ENCODE measurements around the gene MINK1.
A peak's percentile ranks its signal among the peaks of the same experiment; 100 is the strongest.
"Not testable (repeated sequence)": the region's sequence is repeated elsewhere in the genome, so short reads cannot be mapped to it uniquely, and the experiment has no call there.

The MINK1 gene

DNA sequence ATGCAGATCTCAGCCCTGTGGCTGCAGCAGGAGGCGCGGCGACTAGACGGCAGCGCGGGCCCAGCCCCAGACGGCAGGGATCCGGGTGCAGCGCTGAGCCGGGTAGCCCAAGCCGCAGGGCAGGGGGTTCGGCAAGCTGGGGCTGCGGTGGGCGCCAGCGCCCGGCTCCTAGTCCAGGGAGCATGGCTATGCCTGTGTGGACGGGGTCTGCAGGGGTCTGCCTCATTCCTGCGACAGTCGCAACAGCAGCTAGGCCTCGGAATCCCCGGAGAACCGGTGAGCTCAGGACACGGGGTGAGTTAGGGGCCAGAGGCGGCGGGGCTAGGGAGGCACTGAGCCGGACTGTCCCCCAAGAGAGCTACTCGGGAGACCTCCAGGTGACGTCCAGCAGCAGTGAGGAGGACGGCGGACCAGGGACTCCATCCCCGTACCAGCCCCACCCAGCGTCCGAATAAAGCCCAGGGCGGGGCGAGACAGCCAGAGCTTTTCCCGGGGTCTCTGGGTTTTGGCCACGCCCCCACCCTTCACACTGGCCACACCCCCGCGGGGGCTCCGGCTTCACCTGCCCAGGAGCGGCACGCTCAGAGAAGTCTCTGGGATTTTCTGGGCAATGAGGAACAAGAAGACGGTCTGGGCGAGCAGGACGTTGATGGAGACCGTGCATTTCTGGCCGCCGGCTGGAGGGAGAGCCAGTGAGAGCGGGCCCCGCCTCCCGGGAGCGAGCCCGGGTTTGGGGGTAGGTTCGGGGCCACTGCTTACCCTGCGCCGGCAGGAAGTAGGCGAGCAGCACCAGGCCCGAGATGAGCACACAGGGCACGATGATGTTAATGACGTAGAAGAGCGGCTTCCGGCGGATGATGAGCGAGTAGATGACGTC, 67.3 kb downstream of the MINK1 start:
- H3K27ac ChIP-seq (ENCODE audit: low read depth, low read length, severe bottlenecking) = no peak overlapping the region

DNA sequence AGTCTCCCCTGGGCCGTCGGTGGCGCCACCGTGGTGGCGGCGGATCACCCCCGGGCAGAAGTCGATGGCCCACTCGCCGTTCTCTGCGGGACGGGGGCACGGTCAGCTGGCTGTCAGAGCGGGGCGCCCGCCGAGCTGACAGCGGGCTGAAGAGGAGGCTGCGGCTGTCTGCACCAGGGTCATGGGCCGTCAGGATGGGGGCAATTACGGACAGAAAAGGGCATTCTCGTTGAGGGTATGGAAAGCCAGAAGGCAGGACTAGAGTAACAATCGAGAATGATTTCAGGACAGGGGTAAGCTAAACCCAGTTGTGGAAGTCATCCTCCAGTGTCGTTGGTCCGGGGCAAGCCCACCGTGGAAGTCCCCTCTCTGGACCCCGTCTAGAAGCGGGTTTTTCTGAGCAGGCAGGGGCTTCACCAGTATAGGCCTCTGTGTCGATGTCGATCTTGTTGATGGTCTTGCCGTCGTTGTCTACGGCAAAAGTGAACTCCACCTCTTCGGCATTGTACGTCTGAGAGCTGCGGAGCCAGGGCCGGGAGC, 68.0 kb downstream of the MINK1 start:
- Histone ChIP-seq H3K4me3 (ENCODE audit: extremely low read depth, insufficient read depth, low read length, poor library complexity, severe bottlenecking) (no peak overlapping the region), H3K9me3 (ENCODE audit: control insufficient read depth, low read length) (peaks cover 4% of the 10 kb centered on the region), H3K27ac (ENCODE audit: low read depth, low read length, severe bottlenecking) (no peak overlapping the region), H3K4me1 (ENCODE audit: control insufficient read depth, insufficient read depth, low read length, poor library complexity, severe bottlenecking) (no peaks in the 10 kb centered on the region), H3K36me3 (ENCODE audit: control insufficient read depth, insufficient read depth, low read length) (peaks cover 41% of the 10 kb centered on the region)
- WGBS, 2 experiments (ENCODE audit: insufficient coverage in 2 of 2) = 97 to 98% methylated on average over 35 to 37 of the region's 37 CpGs

More for the DNA sequence above, 67.3 kb downstream of the MINK1 start:
- WGBS, 2 experiments (ENCODE audit: insufficient coverage in 2 of 2) = 92 to 95% methylated on average over 61 to 65 of the region's 65 CpGs
- peaks cover 48% of the 10 kb centered on the region for H3K36me3 ChIP-seq (ENCODE audit: control insufficient read depth, insufficient read depth, low read length)
- peaks cover 4% of the 10 kb centered on the region for H3K9me3 ChIP-seq (ENCODE audit: control insufficient read depth, low read length)
- H3K4me3 ChIP-seq (ENCODE audit: extremely low read depth, insufficient read depth, low read length, poor library complexity, severe bottlenecking) = no peak overlapping the region
- no peaks in the 10 kb centered on the region for H3K4me1 ChIP-seq (ENCODE audit: control insufficient read depth, insufficient read depth, low read length, poor library complexity, severe bottlenecking)

DNA sequence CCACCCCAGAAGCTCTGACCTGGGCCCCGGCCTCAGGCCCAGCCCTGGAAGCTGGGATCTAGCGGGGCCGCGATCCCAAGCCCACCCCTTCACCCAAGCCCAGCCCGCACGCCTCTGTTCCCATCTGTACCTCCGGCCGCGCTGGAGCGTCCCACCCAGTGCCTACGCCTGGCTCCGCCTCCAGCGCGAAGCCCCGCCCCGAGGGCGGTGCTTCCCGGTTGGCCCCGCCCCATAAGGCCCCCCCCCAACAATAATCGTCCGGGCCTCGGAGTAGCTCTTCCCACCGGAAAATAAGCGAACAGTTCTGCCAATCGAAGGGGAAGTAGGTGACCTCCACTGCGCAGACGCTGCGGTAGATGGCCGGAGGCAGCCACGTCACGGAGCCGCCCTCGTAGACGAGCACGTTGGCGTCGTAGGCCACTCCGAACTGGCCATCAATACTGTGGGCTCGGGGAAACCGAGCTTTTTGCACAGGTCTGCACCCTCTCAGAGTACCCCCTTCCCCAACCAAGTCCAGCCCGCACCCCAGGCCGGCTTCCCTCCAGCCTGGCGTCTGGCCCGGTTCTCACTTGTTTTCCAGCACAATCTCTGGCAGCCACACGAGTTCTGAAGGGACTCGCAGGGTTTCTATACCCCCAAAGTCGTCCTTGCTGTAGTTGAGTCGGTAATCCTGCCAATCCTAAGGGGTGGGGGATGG, 68.7 kb downstream of the MINK1 start:
- no peak overlapping the region for H3K27ac ChIP-seq (ENCODE audit: low read depth, low read length, severe bottlenecking)
- H3K36me3 ChIP-seq (ENCODE audit: control insufficient read depth, insufficient read depth, low read length) = peaks cover 35% of the 10 kb centered on the region
- 92 to 97% methylated on average over 27 to 34 of the region's 48 CpGs for WGBS, 2 experiments (ENCODE audit: insufficient coverage in 2 of 2)
- H3K4me1 ChIP-seq (ENCODE audit: control insufficient read depth, insufficient read depth, low read length, poor library complexity, severe bottlenecking) = no peaks in the 10 kb centered on the region
- H3K4me3 ChIP-seq (ENCODE audit: extremely low read depth, insufficient read depth, low read length, poor library complexity, severe bottlenecking) = no peak overlapping the region
- peaks cover 4% of the 10 kb centered on the region for H3K9me3 ChIP-seq (ENCODE audit: control insufficient read depth, low read length)

DNA sequence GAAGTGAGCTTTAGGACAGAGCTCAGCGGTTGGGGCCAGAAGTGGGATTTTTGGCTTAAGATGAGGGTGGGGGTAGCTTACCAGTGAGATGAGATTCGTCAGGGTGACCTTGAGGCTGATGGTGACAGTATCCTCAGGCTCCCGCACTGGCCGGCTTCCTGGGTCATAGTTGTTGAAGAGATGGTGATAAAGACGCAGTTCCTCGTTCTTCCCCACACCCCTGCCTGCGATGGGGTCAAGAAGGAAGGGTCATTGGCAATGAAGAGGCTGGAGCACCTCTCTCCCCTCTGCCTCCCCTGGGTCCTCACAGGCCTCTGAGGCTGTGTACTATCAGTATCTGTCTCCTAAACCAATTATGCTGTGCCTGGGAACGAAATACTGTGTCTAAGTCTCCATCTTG, 69.4 kb downstream of the MINK1 start:
- WGBS, 2 experiments (ENCODE audit: insufficient coverage in 2 of 2) = 84 to 91% methylated on average over 4 to 5 of the region's 8 CpGs
- Histone ChIP-seq H3K36me3 (ENCODE audit: control insufficient read depth, insufficient read depth, low read length) (peaks cover 27% of the 10 kb centered on the region), H3K4me1 (ENCODE audit: control insufficient read depth, insufficient read depth, low read length, poor library complexity, severe bottlenecking) (no peaks in the 10 kb centered on the region), H3K27ac (ENCODE audit: low read depth, low read length, severe bottlenecking) (no peak overlapping the region), H3K9me3 (ENCODE audit: control insufficient read depth, low read length) (peaks cover 4% of the 10 kb centered on the region), H3K4me3 (ENCODE audit: extremely low read depth, insufficient read depth, low read length, poor library complexity, severe bottlenecking) (no peak overlapping the region)

DNA sequence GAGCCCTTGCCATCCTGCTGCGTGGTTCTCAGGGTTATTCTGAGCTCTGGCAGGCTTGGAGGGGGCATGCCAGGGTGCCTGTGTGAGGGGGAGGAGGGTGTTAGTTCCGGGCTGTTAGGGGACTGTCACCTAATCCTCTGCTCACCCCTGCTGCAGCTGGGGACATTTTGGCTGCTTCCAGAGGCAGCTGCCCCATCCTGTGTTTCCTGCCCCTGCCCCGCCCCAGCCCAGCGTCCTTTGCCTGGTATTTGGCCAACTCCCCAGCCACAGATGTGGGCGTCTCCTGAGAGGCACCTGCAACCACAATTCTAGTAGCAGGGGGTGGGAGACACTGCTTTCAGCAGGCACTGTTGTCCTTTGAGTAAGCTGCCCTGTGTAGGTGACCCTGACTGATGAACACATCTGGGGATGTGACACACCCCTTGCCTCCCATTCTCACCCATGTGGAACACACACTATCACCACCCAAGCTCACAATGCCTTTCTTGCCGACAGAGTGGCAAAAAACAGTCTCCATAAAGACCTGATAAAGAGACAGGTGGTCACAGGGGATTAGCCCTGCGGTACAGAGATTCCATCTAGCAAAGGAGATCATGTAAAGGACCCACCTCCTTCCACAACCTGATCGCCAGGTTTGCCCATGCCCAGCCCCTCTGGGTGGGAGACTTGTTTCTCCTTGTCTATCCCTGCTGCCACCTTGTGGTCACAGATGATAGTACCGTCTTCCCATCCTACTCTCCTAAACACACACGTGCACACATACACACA, 70.1 kb downstream of the MINK1 start, which contains the start of gene CHRNE:
CHRNE (minus strand) TSS at position 48 of the 768 bp plus-strand sequence; CDS start at position 13, 35 bp downstream.
- peaks cover 23% of the 10 kb centered on the region for H3K36me3 ChIP-seq (ENCODE audit: control insufficient read depth, insufficient read depth, low read length)
- H3K4me3 ChIP-seq (ENCODE audit: extremely low read depth, insufficient read depth, low read length, poor library complexity, severe bottlenecking) = no peak within 1 kb of the TSS
- WGBS, 2 experiments (ENCODE audit: insufficient coverage in 2 of 2) = 32 to 51% methylated on average over 6 to 9 of the region's 10 CpGs
- H3K9me3 ChIP-seq (ENCODE audit: control insufficient read depth, low read length) = peaks cover 4% of the 10 kb centered on the region
- H3K27ac ChIP-seq (ENCODE audit: low read depth, low read length, severe bottlenecking) = no peak within 1 kb of the TSS
- H3K4me1 ChIP-seq (ENCODE audit: control insufficient read depth, insufficient read depth, low read length, poor library complexity, severe bottlenecking) = peaks cover 3% of the 10 kb centered on the region

DNA sequence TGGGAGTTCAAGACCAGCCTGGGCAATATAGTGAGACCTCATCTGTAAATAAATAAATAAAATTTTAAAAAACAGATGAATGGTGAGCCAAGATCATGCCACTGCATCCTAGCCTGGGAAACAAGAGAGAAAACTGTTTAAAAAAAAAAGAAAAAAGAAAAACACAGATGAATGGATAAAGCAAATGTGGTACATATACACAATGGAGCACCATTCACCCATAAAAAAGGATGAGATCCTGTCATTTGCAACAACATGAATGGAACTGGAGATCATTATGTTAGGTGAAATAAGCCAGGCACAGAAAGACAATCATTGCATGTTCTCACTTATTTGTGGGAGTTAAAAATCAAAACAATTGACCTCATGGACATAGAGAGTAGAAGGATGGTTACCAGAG, 73.5 kb downstream of the MINK1 start:
- not testable (repeated sequence) for H3K9me3 ChIP-seq (ENCODE audit: control insufficient read depth, low read length); H3K36me3 ChIP-seq (ENCODE audit: control insufficient read depth, insufficient read depth, low read length); H3K4me1 ChIP-seq (ENCODE audit: control insufficient read depth, insufficient read depth, low read length, poor library complexity, severe bottlenecking); H3K4me3 ChIP-seq (ENCODE audit: extremely low read depth, insufficient read depth, low read length, poor library complexity, severe bottlenecking); H3K27ac ChIP-seq (ENCODE audit: low read depth, low read length, severe bottlenecking)

DNA sequence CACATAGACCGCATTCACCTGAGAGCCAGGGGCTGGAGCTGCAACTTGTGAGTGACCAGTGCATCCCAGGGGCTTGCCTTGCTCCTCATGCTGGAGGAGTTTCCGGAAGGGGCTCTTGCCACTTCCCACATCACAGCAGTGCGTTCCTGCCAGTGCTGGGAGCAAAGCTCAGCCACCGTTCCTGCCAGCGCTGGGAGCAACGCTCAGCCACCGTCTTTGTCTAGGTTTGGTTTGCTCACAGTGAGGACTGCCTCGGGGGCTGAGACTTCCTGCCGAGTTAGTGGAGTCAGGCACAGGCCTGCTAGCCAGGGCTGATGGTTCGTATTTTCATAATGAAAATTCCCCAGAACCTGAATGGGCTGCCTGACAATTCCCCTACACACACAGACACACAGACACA, 75.2 kb downstream of the MINK1 start:
- Histone ChIP-seq H3K36me3 (ENCODE audit: control insufficient read depth, insufficient read depth, low read length) (no peaks in the 10 kb centered on the region), H3K9me3 (ENCODE audit: control insufficient read depth, low read length) (no peaks in the 10 kb centered on the region), H3K4me3 (ENCODE audit: extremely low read depth, insufficient read depth, low read length, poor library complexity, severe bottlenecking) (no peak overlapping the region), H3K4me1 (ENCODE audit: control insufficient read depth, insufficient read depth, low read length, poor library complexity, severe bottlenecking) (peaks cover 10% of the 10 kb centered on the region), H3K27ac (ENCODE audit: low read depth, low read length, severe bottlenecking) (peak overlapping the region; percentile 68)
- WGBS, 2 experiments (ENCODE audit: insufficient coverage in 2 of 2) = 34% methylated on average over 9 to 10 of the region's 10 CpGs

DNA sequence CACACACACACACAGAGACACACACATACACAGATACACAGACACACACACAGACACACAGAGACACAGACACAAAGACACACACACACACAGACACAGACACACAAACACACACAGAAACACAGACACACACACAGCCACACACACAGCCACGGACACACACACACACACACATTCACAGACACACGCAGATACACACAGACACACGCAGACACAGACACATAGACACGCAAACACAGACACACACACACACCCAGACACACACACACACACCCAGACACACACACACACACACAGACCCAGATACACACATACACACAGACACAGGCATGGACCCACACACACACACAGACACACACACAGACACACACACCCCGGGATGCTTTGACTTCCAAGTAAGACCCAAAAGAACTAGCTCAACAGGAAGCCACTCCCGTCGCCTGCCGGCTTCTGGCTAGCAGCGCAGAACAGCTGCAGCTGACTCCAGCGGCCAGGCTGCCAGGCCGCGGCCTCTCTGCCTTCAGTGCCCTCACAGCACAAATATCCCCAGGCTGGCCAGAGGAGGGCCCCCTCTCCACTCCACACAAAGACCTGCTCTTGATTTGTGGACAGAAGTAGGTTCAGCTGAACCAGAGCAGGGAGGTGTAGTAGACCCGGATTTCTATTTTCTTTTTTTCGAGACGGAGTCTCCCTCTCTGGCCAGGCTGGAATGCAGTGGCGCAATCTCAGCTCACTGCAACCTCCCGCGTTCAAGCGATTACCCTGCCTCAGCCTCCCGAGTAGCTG, 75.8 kb downstream of the MINK1 start:
- no peaks in the 10 kb centered on the region for H3K9me3 ChIP-seq (ENCODE audit: control insufficient read depth, low read length)
- H3K27ac ChIP-seq (ENCODE audit: low read depth, low read length, severe bottlenecking) = peak overlapping the region; percentile 68
- WGBS, 2 experiments (ENCODE audit: insufficient coverage in 2 of 2) = 37% methylated on average over 17 to 18 of the region's 20 CpGs
- H3K4me1 ChIP-seq (ENCODE audit: control insufficient read depth, insufficient read depth, low read length, poor library complexity, severe bottlenecking) = peaks cover 10% of the 10 kb centered on the region
- no peaks in the 10 kb centered on the region for H3K36me3 ChIP-seq (ENCODE audit: control insufficient read depth, insufficient read depth, low read length)
- no peak overlapping the region for H3K4me3 ChIP-seq (ENCODE audit: extremely low read depth, insufficient read depth, low read length, poor library complexity, severe bottlenecking)

DNA sequence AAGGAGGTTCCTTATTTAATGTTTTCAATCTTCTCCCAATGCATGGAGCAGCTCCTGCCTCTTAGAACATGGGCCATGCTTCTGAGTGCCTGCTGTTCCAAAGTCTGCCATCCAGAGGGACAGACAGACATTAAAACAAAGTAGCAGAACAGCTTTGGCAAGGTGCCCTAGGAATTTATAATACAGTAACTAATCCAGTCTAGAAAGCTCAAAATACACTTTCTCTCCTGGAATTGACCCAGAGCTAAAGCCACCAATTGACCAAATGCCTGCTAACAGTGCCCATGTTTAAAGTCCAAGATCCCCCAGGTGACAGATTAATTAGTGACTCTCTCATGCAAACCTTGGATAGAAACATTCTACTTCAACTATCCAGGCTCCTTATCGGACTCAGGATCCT, 80.9 kb downstream of the MINK1 start:
- Histone ChIP-seq H3K4me1 (ENCODE audit: control insufficient read depth, insufficient read depth, low read length, poor library complexity, severe bottlenecking) (no peaks in the 10 kb centered on the region), H3K27ac (ENCODE audit: low read depth, low read length, severe bottlenecking) (no peak overlapping the region), H3K9me3 (ENCODE audit: control insufficient read depth, low read length) (no peaks in the 10 kb centered on the region), H3K36me3 (ENCODE audit: control insufficient read depth, insufficient read depth, low read length) (no peaks in the 10 kb centered on the region), H3K4me3 (ENCODE audit: extremely low read depth, insufficient read depth, low read length, poor library complexity, severe bottlenecking) (no peak overlapping the region)
- 100% methylated on average over 1 of the region's 1 CpG; no CpG with 5 or more reads in 1 of the 2 experiments for WGBS, 2 experiments (ENCODE audit: insufficient coverage in 2 of 2)

DNA sequence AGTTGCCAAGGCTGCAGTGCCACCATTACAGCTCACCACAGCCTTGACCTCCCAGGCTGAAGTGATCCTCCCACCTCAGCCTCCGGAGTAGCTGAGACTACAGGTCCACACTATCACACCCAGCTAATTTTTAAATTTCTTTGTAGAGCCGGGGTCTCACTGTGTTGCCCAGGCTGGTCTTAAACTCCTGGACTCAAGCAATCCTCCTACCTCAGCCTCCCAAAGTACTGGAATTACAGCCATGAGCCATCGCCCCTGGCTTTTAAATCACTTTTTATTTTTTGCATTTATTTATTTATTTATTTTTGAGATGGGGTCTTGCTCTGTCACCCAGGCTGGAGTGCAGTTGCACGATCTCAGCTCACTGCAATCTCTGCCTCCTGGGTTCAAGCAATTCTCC, 81.4 kb downstream of the MINK1 start:
- not testable (repeated sequence) for H3K4me3 ChIP-seq (ENCODE audit: extremely low read depth, insufficient read depth, low read length, poor library complexity, severe bottlenecking); H3K27ac ChIP-seq (ENCODE audit: low read depth, low read length, severe bottlenecking); H3K36me3 ChIP-seq (ENCODE audit: control insufficient read depth, insufficient read depth, low read length); H3K9me3 ChIP-seq (ENCODE audit: control insufficient read depth, low read length); H3K4me1 ChIP-seq (ENCODE audit: control insufficient read depth, insufficient read depth, low read length, poor library complexity, severe bottlenecking)
- 94 to 97% methylated on average over 3 of the region's 4 CpGs for WGBS, 2 experiments (ENCODE audit: insufficient coverage in 2 of 2)
